ENCODE measurements around the gene KLK8.

The KLK8 gene

DNA sequence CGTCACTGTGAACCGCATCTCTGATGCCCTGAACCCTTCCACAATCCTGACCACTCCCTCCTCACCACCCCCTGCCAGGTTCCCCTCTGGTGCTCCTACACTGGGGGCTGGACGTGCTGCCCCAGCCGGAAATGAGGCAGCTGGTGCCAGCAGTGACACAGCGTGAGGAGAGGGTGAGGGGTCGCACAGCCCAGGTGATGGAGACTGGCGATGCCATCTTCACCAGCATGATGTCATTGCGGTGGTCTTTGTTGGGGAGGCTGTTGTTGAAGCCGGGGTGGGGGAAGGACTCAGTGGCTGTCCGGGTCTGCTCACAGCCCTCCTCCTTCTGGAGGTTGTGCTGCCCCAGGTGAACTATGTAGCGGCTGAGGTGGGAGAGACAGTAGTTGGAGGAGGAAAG is 22.5 kb upstream of the KLK8 start:
- no peak for TF ChIP-seq EZH2 (IDR thresholded peaks at IDR 0.05; ENCODE audit: borderline replicate concordance, low read depth, low read length, severe bottlenecking)
- TF ChIP-seq, protein P1, sequence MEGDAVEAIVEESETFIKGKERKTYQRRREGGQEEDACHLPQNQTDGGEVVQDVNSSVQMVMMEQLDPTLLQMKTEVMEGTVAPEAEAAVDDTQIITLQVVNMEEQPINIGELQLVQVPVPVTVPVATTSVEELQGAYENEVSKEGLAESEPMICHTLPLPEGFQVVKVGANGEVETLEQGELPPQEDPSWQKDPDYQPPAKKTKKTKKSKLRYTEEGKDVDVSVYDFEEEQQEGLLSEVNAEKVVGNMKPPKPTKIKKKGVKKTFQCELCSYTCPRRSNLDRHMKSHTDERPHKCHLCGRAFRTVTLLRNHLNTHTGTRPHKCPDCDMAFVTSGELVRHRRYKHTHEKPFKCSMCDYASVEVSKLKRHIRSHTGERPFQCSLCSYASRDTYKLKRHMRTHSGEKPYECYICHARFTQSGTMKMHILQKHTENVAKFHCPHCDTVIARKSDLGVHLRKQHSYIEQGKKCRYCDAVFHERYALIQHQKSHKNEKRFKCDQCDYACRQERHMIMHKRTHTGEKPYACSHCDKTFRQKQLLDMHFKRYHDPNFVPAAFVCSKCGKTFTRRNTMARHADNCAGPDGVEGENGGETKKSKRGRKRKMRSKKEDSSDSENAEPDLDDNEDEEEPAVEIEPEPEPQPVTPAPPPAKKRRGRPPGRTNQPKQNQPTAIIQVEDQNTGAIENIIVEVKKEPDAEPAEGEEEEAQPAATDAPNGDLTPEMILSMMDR (IDR thresholded peaks at IDR 0.05; ENCODE audit: borderline replicate concordance, extremely low read depth, low read length, poor library complexity, severe bottlenecking), result no peak
- no peaks in the 10 kb centered on the region for H4K20me1 ChIP-seq (ENCODE audit: insufficient read depth, low read length)
- DNase-seq, result no peak
- H3K79me2 ChIP-seq (ENCODE audit: insufficient read depth, low read length), result no peaks in the 10 kb centered on the region
- H3K4me1 ChIP-seq (ENCODE audit: insufficient read depth, low read length), result no peaks in the 10 kb centered on the region
- no peak overlapping the region for H3K4me3 ChIP-seq (ENCODE audit: low read depth in 1 of 2, low read length in 2 of 2)
- H3K27ac ChIP-seq (ENCODE audit: low read length), result no peak overlapping the region
- H3K36me3 ChIP-seq (ENCODE audit: insufficient read depth, low read length), result no peaks in the 10 kb centered on the region
- no peak overlapping the region for H3K9ac ChIP-seq (ENCODE audit: low read depth, low read length)
- ATAC-seq (ENCODE audit: insufficient read depth, low read depth), result no peak
- no peaks in the 10 kb centered on the region for H3K9me3 ChIP-seq (ENCODE audit: insufficient read depth, low read length, severe bottlenecking)
- H2AFZ ChIP-seq (ENCODE audit: low read depth, low read length), result no peak overlapping the region
- no peak overlapping the region for H3K4me2 ChIP-seq (ENCODE audit: insufficient read depth, low read length)
- peaks cover 10% of the 10 kb centered on the region for H3K27me3 ChIP-seq (ENCODE audit: insufficient read depth, low read length, poor library complexity)

DNA sequence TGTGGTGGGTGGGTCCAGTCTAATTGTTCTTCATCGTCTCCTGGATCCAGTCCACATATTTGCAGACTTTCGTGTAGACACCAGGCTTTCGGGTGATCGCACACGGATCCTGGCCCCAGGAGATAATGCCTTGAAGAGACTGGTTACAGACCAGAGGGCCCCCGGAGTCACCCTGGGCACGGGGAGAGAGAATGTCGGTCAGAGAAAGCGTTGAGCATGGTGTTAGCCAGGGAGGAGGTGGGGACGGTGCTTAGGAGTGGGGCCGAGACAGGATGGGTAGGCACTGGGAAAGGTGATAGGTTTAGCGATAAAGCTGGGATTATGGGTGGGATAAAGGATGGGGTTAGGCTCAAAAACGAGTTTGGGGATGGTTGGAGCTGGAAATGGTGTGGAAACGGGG is 21.1 kb upstream of the KLK8 start:
- H3K4me1 ChIP-seq (ENCODE audit: insufficient read depth, low read length), result no peaks in the 10 kb centered on the region
- H3K27me3 ChIP-seq (ENCODE audit: insufficient read depth, low read length, poor library complexity), result peaks cover 10% of the 10 kb centered on the region
- no peaks in the 10 kb centered on the region for H3K36me3 ChIP-seq (ENCODE audit: insufficient read depth, low read length)
- no peak for ATAC-seq (ENCODE audit: insufficient read depth, low read depth)
- no peak overlapping the region for H3K4me2 ChIP-seq (ENCODE audit: insufficient read depth, low read length)
- TF ChIP-seq, protein P1 (IDR thresholded peaks at IDR 0.05; ENCODE audit: borderline replicate concordance, extremely low read depth, low read length, poor library complexity, severe bottlenecking), result no peak
- no peak for TF ChIP-seq EZH2 (IDR thresholded peaks at IDR 0.05; ENCODE audit: borderline replicate concordance, low read depth, low read length, severe bottlenecking)
- H3K9ac ChIP-seq (ENCODE audit: low read depth, low read length), result no peak overlapping the region
- H3K27ac ChIP-seq (ENCODE audit: low read length), result no peak overlapping the region
- no peaks in the 10 kb centered on the region for H3K79me2 ChIP-seq (ENCODE audit: insufficient read depth, low read length)
- no peaks in the 10 kb centered on the region for H4K20me1 ChIP-seq (ENCODE audit: insufficient read depth, low read length)
- no peak overlapping the region for H2AFZ ChIP-seq (ENCODE audit: low read depth, low read length)
- no peak overlapping the region for H3K4me3 ChIP-seq (ENCODE audit: low read depth in 1 of 2, low read length in 2 of 2)
- DNase-seq, result no peak
- no peaks in the 10 kb centered on the region for H3K9me3 ChIP-seq (ENCODE audit: insufficient read depth, low read length, severe bottlenecking)

- Histone ChIP-seq H3K4me3 (ENCODE audit: low read depth in 1 of 2, low read length in 2 of 2) (no peak overlapping the region), H3K4me1 (ENCODE audit: insufficient read depth, low read length) (no peaks in the 10 kb centered on the region), H3K9ac (ENCODE audit: low read depth, low read length) (no peak overlapping the region), H3K27ac (ENCODE audit: low read length) (no peak overlapping the region), H4K20me1 (ENCODE audit: insufficient read depth, low read length) (no peaks in the 10 kb centered on the region), H3K27me3 (ENCODE audit: insufficient read depth, low read length, poor library complexity) (peaks cover 3% of the 10 kb centered on the region), H3K4me2 (ENCODE audit: insufficient read depth, low read length) (no peak overlapping the region), H2AFZ (ENCODE audit: low read depth, low read length) (no peak overlapping the region), H3K79me2 (ENCODE audit: insufficient read depth, low read length) (no peaks in the 10 kb centered on the region), H3K36me3 (ENCODE audit: insufficient read depth, low read length) (no peaks in the 10 kb centered on the region), H3K9me3 (ENCODE audit: insufficient read depth, low read length, severe bottlenecking) (no peaks in the 10 kb centered on the region)
- ATAC-seq (ENCODE audit: insufficient read depth, low read depth), result no peak
- no peak for DNase-seq
- no peak for TF ChIP-seq EZH2 (IDR thresholded peaks at IDR 0.05; ENCODE audit: borderline replicate concordance, low read depth, low read length, severe bottlenecking)
- TF ChIP-seq, protein P1 (IDR thresholded peaks at IDR 0.05; ENCODE audit: borderline replicate concordance, extremely low read depth, low read length, poor library complexity, severe bottlenecking), result peak; percentile 62
Measured at GRCh38 chr19:51020988-51021651, 19.7 kb upstream of the KLK8 start.
